CD4-positive, alpha-beta memory T cell (primary cell): Measurements from ENCODE around the gene AGPAT4. TPM values are rescaled to one million over a fixed set of nuclear protein-coding genes. Genes with fewer than 3 reads are reported as not detected.

Experiments
- CTCF ChIA-PET: fragments of 350-600 bp; sonication (Branson Sonifier 250); formaldehyde crosslinking; loops from one replicate; lab custom pipeline; 2021; ENCODE audit warnings: inconsistent platforms; ENCODE audit not compliant: partially characterized antibody; lab: Charles Lee
- POLR2A ChIA-PET: fragments of 350-600 bp; sonication (Branson Sonifier 250); formaldehyde crosslinking; loops from one replicate; lab custom pipeline; 2021; ENCODE audit not compliant: partially characterized antibody; lab: Charles Lee
- DNase-seq, 5 donors: peaks; one replicate each; pipeline versions ENCODE4 v3.0.0 to v3.0.0-alpha.2; 2020 to 2022; ENCODE audit warnings: mixed read lengths in 1 of 5
- H3K27ac ChIP-seq: one replicate; pipeline ENCODE4 v1.7.0; 2013; ENCODE audit warnings: low read depth, low read length
- H3K27me3 ChIP-seq: 2 replicates; pipeline ENCODE4 v1.7.0; 2013; ENCODE audit warnings: mild to moderate bottlenecking, low read length, moderate library complexity; ENCODE audit not compliant: insufficient read depth
- H3K36me3 ChIP-seq: 2 replicates; pipeline ENCODE4 v1.7.0; 2013; ENCODE audit warnings: mild to moderate bottlenecking, low read length, moderate library complexity; ENCODE audit not compliant: insufficient read depth
- H3K4me1 ChIP-seq: 2 replicates; pipeline ENCODE4 v1.7.0; 2013; ENCODE audit warnings: mild to moderate bottlenecking, low read length, moderate library complexity; ENCODE audit not compliant: insufficient read depth
- H3K4me3 ChIP-seq, 2 donors: one replicate each; pipeline ENCODE4 v1.7.0; 2013; ENCODE audit warnings: low read length in 2 of 2, mild to moderate bottlenecking in 1 of 2
- H3K9me3 ChIP-seq, 2 donors: one replicate each; pipeline ENCODE4 v1.7.0; 2013; ENCODE audit warnings: low read length in 2 of 2, control low read depth in 1 of 2; ENCODE audit not compliant: control insufficient read depth in 1 of 2
- H3K27ac Mint-ChIP-seq, 7 donors: one replicate each; pipeline ENCODE4 v1.8.0; 2020 to 2021; ENCODE audit warnings: mixed read lengths in 7 of 7, mild to moderate bottlenecking in 6 of 7, inconsistent platforms in 3 of 7, moderate library complexity in 3 of 7
- H3K27me3 Mint-ChIP-seq, 2 donors: one replicate each; pipeline ENCODE4 v1.8.0; 2020 to 2021; ENCODE audit warnings: mixed read lengths in 2 of 2
- H3K36me3 Mint-ChIP-seq, 2 donors: one replicate each; pipeline ENCODE4 v1.8.0; 2020 to 2021; ENCODE audit warnings: mixed read lengths in 2 of 2, inconsistent platforms in 1 of 2, mild to moderate bottlenecking in 1 of 2
- H3K4me1 Mint-ChIP-seq, 4 donors: one replicate each; pipeline ENCODE4 v1.8.0; 2020 to 2021; ENCODE audit warnings: mixed read lengths in 4 of 4, mild to moderate bottlenecking in 1 of 4
- H3K4me3 Mint-ChIP-seq, 8 donors: one replicate each; pipeline ENCODE4 v1.8.0; 2020 to 2021; ENCODE audit warnings: mixed read lengths in 8 of 8, mild to moderate bottlenecking in 7 of 8, moderate library complexity in 6 of 8, inconsistent platforms in 3 of 8
- H3K9me3 Mint-ChIP-seq, 8 donors: one replicate each; pipeline ENCODE4 v1.8.0; 2020 to 2021; ENCODE audit warnings: mixed read lengths in 8 of 8, mild to moderate bottlenecking in 5 of 8, inconsistent platforms in 3 of 8, moderate library complexity in 1 of 8
- intact Hi-C: fragments of 100-400 bp; cut with micrococcal nuclease; formaldehyde crosslinking; loops from one replicate; pipeline ENCODE4 v1.15.1; 2023
- polyA plus RNA-seq, 2 donors: library from polyadenylated mRNA; unstranded; fragments of 300-500 nt; fragmentation: Illumina TruSeq; gene quantifications; one replicate each; pipeline ENCODE4 v1.2.3, GENCODE V29; 2021
- total RNA-seq, 2 experiments: library from RNA; stranded (reverse); gene quantifications; one replicate each; pipeline ENCODE4 v1.2.3, GENCODE V29; 2021

AGPAT4 gene
- total and polyA plus RNA-seq, 4 experiments from 2014 or later = 3.6 to 6.9 (median 4.1) TPM

GRCh38 chr6:161151660-161152526 is 122.0 kb downstream of the AGPAT4 start:
- Histone ChIP-seq H3K27ac (no peak overlapping the region), H3K4me3 (no peak overlapping the region), H3K36me3 (no peaks in the 10 kb centered on the region), H3K9me3 (no peaks in the 10 kb centered on the region), H3K4me1 (no peaks in the 10 kb centered on the region), H3K27me3 (no peaks in the 10 kb centered on the region)
- intact Hi-C loops = loop anchor here (2.0 kb wide), 1 partner anchor 223 kb away; no protein-coding TSS in a partner anchor
- no peak for DNase-seq
- peaks cover 7 to 20% of the 10 kb centered on the region in 2 donors for H3K36me3 Mint-ChIP-seq
- no peak overlapping the region for H3K4me3 Mint-ChIP-seq
- peak overlapping the region in 1 of 7 donors; percentile 31 for H3K27ac Mint-ChIP-seq
- no peaks in the 10 kb centered on the region for H3K4me1 Mint-ChIP-seq
- no peaks in the 10 kb centered on the region for H3K27me3 Mint-ChIP-seq
- peaks cover 0 to 1% (median 0%) of the 10 kb centered on the region in 8 donors for H3K9me3 Mint-ChIP-seq
- ChIA-PET POLR2A (no interaction called here), CTCF (interaction anchor here (7.2 kb wide), 1 partner anchor 220 kb away, joined by 54 read pairs; no protein-coding TSS in a partner anchor)

- POLR2A ChIA-PET = no interaction called here
- no peaks in the 10 kb centered on the region for H3K27me3 Mint-ChIP-seq
- peaks cover 12 to 23% of the 10 kb centered on the region in 2 donors for H3K36me3 Mint-ChIP-seq
- no peak overlapping the region for H3K4me3 ChIP-seq
- H3K4me3 Mint-ChIP-seq = no peak overlapping the region
- CTCF ChIA-PET = interaction anchor here (7.2 kb wide), 1 partner anchor 221 kb away, joined by 54 read pairs; no protein-coding TSS in a partner anchor
- H3K27ac Mint-ChIP-seq = peak overlapping the region in 1 of 7 donors; percentile 31
- H3K36me3 ChIP-seq = no peaks in the 10 kb centered on the region
- H3K4me1 ChIP-seq = no peaks in the 10 kb centered on the region
- intact Hi-C loops = no loop called here
- no peaks in the 10 kb centered on the region for H3K4me1 Mint-ChIP-seq
- no peaks in the 10 kb centered on the region for H3K27me3 ChIP-seq
- no peak for DNase-seq
- no peaks in the 10 kb centered on the region for H3K9me3 ChIP-seq
- peaks cover 0 to 1% (median 0%) of the 10 kb centered on the region in 8 donors for H3K9me3 Mint-ChIP-seq
- no peak overlapping the region for H3K27ac ChIP-seq
Observed at GRCh38 chr6:161151059-161151645, 122.7 kb downstream of the AGPAT4 start.

DNA sequence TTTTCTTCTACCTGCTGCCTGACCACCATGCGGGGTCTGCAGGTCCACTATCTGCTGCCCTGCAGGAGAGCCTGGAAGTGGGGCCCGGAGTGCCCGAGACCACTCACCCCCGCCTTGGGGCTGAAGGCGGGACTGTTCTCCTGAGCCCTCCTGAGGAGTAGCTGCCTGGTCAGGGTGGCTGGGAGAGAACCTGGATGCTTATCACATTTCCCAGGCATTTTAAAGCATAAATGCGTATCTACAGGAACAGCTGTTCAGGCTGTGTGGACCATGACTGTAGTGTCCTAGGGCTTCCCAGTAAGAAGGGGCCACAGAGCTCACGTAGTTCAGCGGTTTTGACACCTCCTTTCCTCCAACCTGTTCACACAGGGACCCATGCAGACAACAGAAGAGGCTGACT is 123.3 kb downstream of the AGPAT4 start:
- no peak overlapping the region for H3K27ac Mint-ChIP-seq
- peaks cover 0 to 1% (median 0%) of the 10 kb centered on the region in 8 donors for H3K9me3 Mint-ChIP-seq
- no peak overlapping the region for H3K4me3 Mint-ChIP-seq
- Histone ChIP-seq H3K27ac (no peak overlapping the region), H3K36me3 (no peaks in the 10 kb centered on the region), H3K27me3 (no peaks in the 10 kb centered on the region), H3K9me3 (no peaks in the 10 kb centered on the region), H3K4me3 (no peak overlapping the region), H3K4me1 (no peaks in the 10 kb centered on the region)
- H3K36me3 Mint-ChIP-seq = peaks cover 12 to 23% of the 10 kb centered on the region in 2 donors
- CTCF ChIA-PET = interaction anchor here (7.2 kb wide), 1 partner anchor 222 kb away, joined by 54 read pairs; no protein-coding TSS in a partner anchor
- POLR2A ChIA-PET = no interaction called here
- intact Hi-C loops = no loop called here
- no peaks in the 10 kb centered on the region for H3K27me3 Mint-ChIP-seq
- no peak for DNase-seq
- H3K4me1 Mint-ChIP-seq = no peaks in the 10 kb centered on the region

DNA sequence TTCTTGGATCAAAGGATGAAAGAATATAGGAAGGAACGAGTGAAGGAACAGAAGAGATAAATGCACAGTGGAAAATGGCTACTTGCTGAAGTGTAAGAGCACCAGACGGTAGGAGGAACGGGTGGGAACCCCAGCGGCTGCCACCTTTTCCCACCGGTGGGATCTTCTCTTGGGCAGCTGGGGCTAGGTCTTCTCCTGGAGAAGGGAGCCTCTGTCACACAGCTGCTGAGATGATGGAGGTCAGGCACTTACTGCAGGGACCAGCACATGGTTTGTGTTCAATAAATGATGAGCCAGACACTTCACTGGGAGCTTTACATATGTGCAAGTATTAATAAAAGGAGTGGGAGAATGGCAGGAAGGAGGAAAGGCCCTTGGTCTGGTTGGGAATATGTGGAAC is 123.7 kb downstream of the AGPAT4 start:
- Mint-ChIP-seq H3K27me3 (no peaks in the 10 kb centered on the region), H3K4me1 (no peaks in the 10 kb centered on the region), H3K4me3 (no peak overlapping the region), H3K9me3 (peaks cover 0 to 1% (median 0%) of the 10 kb centered on the region in 8 donors), H3K36me3 (peaks cover 12 to 20% of the 10 kb centered on the region in 2 donors), H3K27ac (no peak overlapping the region)
- intact Hi-C loops = no loop called here
- DNase-seq = no peak
- ChIA-PET POLR2A (no interaction called here), CTCF (interaction anchor here (7.2 kb wide), 1 partner anchor 222 kb away, joined by 54 read pairs; no protein-coding TSS in a partner anchor)
- Histone ChIP-seq H3K36me3 (no peaks in the 10 kb centered on the region), H3K4me1 (no peaks in the 10 kb centered on the region), H3K4me3 (no peak overlapping the region), H3K27me3 (no peaks in the 10 kb centered on the region), H3K27ac (no peak overlapping the region), H3K9me3 (no peaks in the 10 kb centered on the region)

DNA sequence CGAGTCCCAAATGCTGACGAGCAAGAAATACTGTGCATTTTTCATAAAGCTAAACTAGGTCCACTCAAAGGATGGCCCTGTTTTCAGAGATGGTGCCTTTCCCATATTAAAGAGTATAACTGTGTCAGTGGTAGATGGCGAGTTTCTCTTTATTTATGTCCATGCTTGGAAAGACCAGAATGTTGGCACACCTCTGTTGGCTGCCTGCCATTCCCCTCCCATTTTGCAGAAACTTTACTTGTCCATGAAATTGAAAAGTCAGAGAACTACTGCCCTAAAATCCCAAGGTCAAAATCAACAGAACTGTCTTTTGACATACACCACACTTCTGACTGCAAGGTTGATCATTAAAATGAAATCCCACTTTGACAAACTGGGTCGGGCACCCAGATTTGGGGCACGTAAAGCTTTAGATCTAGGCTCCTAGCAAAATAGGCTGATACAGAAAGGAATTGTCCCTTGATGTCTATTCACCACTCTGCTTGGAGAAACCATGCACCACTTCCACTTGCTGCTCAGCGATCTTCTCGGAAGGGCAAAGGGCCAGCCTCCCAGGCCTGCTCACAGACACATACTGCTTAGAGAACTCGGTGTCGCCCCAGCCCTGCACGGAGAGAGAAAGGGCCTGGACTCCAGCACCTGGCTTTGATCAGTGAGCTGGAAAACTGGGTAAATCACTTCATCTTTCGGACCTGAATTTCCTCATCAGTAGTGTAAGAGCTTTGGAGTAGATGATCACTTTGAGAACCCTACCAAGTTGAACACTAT is 130.0 kb downstream of the AGPAT4 start:
- Mint-ChIP-seq H3K27ac (peak overlapping the region in 3 of 7 donors; percentile 7 to 76 (median 59)), H3K9me3 (no peaks in the 10 kb centered on the region), H3K27me3 (no peaks in the 10 kb centered on the region), H3K4me1 (no peaks in the 10 kb centered on the region), H3K36me3 (peaks cover 15 to 19% of the 10 kb centered on the region in 2 donors), H3K4me3 (no peak overlapping the region)
- H3K9me3 ChIP-seq = no peaks in the 10 kb centered on the region
- CTCF ChIA-PET = no interaction called here
- no peak overlapping the region for H3K4me3 ChIP-seq
- no peaks in the 10 kb centered on the region for H3K4me1 ChIP-seq
- POLR2A ChIA-PET = no interaction called here
- H3K27ac ChIP-seq = no peak overlapping the region
- intact Hi-C loops = no loop called here
- no peak for DNase-seq
- no peaks in the 10 kb centered on the region for H3K36me3 ChIP-seq
- H3K27me3 ChIP-seq = no peaks in the 10 kb centered on the region

- intact Hi-C loops = no loop called here
- Mint-ChIP-seq H3K27ac (peak overlapping the region in 3 of 7 donors; percentile 15 to 83 (median 76)), H3K4me1 (no peaks in the 10 kb centered on the region), H3K9me3 (peaks cover 0 to 2% (median 0%) of the 10 kb centered on the region in 8 donors), H3K27me3 (no peaks in the 10 kb centered on the region), H3K4me3 (no peak overlapping the region), H3K36me3 (peaks cover 13 to 19% of the 10 kb centered on the region in 2 donors)
- no peak overlapping the region for H3K27ac ChIP-seq
- ChIA-PET CTCF (no interaction called here), POLR2A (no interaction called here)
- H3K36me3 ChIP-seq = no peaks in the 10 kb centered on the region
- no peak overlapping the region for H3K4me3 ChIP-seq
- DNase-seq = no peak
- H3K4me1 ChIP-seq = no peaks in the 10 kb centered on the region
- no peaks in the 10 kb centered on the region for H3K9me3 ChIP-seq
- no peaks in the 10 kb centered on the region for H3K27me3 ChIP-seq
Observed at GRCh38 chr6:161142957-161143296, 130.9 kb downstream of the AGPAT4 start.

GRCh38 chr6:161141173-161141572 is 132.7 kb downstream of the AGPAT4 start:
- Histone ChIP-seq H3K9me3 (no peaks in the 10 kb centered on the region), H3K36me3 (no peaks in the 10 kb centered on the region), H3K4me3 (no peak overlapping the region), H3K27ac (no peak overlapping the region), H3K4me1 (no peaks in the 10 kb centered on the region), H3K27me3 (no peaks in the 10 kb centered on the region)
- peaks cover 10 to 14% of the 10 kb centered on the region in 2 donors for H3K36me3 Mint-ChIP-seq
- H3K4me3 Mint-ChIP-seq = no peak overlapping the region
- no peak for DNase-seq
- intact Hi-C loops = no loop called here
- peak overlapping the region in 1 of 7 donors; percentile 81 for H3K27ac Mint-ChIP-seq
- CTCF ChIA-PET = no interaction called here
- H3K9me3 Mint-ChIP-seq = peaks cover 0 to 2% (median 0%) of the 10 kb centered on the region in 8 donors
- no peaks in the 10 kb centered on the region for H3K27me3 Mint-ChIP-seq
- POLR2A ChIA-PET = no interaction called here
- H3K4me1 Mint-ChIP-seq = no peaks in the 10 kb centered on the region
